Measurements from ENCODE around the gene CHCHD6.

The CHCHD6 gene

GRCh38 chr3:126703512-126704493, at the start of gene CHCHD6:
Gene CHCHD6, plus strand, starts transcription at chr3:126704240. Its CDS starts 73 bp downstream, at chr3:126704313.
- Histone ChIP-seq H3K9me3 (no peaks in the 10 kb centered on the region), H3K4me3 (peak within 1 kb of the TSS; percentile 71 to 99), H3K4me1 (peaks cover 0 to 14% (median 13%) of the 10 kb centered on the region in 4 donors), H3K27ac (peak within 1 kb of the TSS; percentile 60 to 63), H3K36me3 (no peaks in the 10 kb centered on the region), H3K27me3 (peaks cover 0 to 8% of the 10 kb centered on the region in 2 donors)
- DNase-seq = peak; percentile 94 to 95
- intact Hi-C loops (cut with DNase I; ENCODE audit: low total_unique reads) = loop anchor here (10.0 kb wide), 1 partner anchor 281 kb away; the partner anchor contains the start of gene PLXNA1
- TF ChIP-seq, protein P1, sequence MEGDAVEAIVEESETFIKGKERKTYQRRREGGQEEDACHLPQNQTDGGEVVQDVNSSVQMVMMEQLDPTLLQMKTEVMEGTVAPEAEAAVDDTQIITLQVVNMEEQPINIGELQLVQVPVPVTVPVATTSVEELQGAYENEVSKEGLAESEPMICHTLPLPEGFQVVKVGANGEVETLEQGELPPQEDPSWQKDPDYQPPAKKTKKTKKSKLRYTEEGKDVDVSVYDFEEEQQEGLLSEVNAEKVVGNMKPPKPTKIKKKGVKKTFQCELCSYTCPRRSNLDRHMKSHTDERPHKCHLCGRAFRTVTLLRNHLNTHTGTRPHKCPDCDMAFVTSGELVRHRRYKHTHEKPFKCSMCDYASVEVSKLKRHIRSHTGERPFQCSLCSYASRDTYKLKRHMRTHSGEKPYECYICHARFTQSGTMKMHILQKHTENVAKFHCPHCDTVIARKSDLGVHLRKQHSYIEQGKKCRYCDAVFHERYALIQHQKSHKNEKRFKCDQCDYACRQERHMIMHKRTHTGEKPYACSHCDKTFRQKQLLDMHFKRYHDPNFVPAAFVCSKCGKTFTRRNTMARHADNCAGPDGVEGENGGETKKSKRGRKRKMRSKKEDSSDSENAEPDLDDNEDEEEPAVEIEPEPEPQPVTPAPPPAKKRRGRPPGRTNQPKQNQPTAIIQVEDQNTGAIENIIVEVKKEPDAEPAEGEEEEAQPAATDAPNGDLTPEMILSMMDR (IDR thresholded peaks at IDR 0.05) = peak in 1 of 2 experiments; percentile 21

DNA sequence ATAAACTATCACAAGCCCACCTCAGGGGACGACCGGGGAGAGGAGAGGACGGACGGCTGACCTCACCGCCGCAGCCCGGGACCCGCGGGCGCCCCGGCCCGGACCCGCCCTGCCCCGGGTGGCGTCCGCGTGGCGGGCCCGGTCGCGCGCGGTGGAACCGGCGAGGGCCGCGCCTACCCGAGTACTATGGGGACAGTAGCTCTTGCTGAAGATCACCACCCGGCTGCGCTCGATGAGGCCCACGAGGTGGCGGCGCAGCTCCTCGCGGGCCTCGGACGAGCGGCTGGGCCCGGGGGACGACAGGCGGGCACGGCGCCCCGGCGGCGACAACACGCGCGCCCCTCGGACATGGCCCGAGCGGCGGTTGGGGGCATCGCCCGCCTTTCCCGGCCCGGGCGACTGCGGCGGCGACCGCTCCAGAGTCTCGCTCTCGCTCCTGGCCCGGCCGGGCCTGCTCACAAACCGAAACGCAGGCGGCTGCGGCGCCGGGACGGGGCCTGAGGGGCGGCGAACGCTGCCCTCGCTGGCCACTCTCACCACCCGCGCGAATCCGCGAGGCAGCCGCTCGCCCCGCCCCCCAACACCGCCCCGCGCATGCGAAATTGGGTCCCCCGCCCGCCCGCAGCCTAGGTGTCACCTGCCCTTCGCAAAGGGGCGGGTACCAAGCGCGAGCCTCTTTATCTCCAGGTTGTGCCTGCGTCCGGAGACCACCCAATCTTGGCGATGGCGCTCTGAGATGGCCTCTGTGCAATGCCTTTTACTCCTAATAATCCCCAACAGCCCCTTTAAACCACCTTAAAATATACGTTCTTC, 49.3 kb upstream of the CHCHD6 start, which contains the start of gene TXNRD3:
TSS of gene TXNRD3 (minus strand) at position 554 of the 813 bp plus-strand sequence.
- H3K9me3 ChIP-seq = no peaks in the 10 kb centered on the region
- peaks cover 0 to 9% (median 3%) of the 10 kb centered on the region in 4 donors for H3K4me1 ChIP-seq
- TF ChIP-seq, protein P1 (IDR thresholded peaks at IDR 0.05) = peak in 1 of 2 experiments; percentile 4
- intact Hi-C loops (cut with DNase I; ENCODE audit: low total_unique reads) = no loop called here
- DNase-seq = peak; percentile 71 to 88
- H3K27me3 ChIP-seq = peaks cover 0 to 11% of the 10 kb centered on the region in 2 donors
- peak within 1 kb of the TSS; percentile 75 to 94 for H3K4me3 ChIP-seq
- peak within 1 kb of the TSS; percentile 80 to 89 for H3K27ac ChIP-seq
- no peaks in the 10 kb centered on the region for H3K36me3 ChIP-seq

GRCh38 chr3:126655887-126656286, 48.2 kb upstream of the CHCHD6 start:
- peaks cover 0 to 15% of the 10 kb centered on the region in 2 donors for H3K27me3 ChIP-seq
- DNase-seq = no peak
- H3K4me1 ChIP-seq = peaks cover 0 to 9% (median 3%) of the 10 kb centered on the region in 4 donors
- no peaks in the 10 kb centered on the region for H3K36me3 ChIP-seq
- no peak overlapping the region for H3K4me3 ChIP-seq
- no peak overlapping the region for H3K27ac ChIP-seq
- H3K9me3 ChIP-seq = no peaks in the 10 kb centered on the region
- TF ChIP-seq, protein P1 (IDR thresholded peaks at IDR 0.05) = no peak
- intact Hi-C loops (cut with DNase I; ENCODE audit: low total_unique reads) = no loop called here

- H3K9me3 ChIP-seq = no peaks in the 10 kb centered on the region
- no peak overlapping the region for H3K27ac ChIP-seq
- intact Hi-C loops (cut with DNase I; ENCODE audit: low total_unique reads) = no loop called here
- H3K27me3 ChIP-seq = peaks cover 0 to 21% of the 10 kb centered on the region in 2 donors
- DNase-seq = no peak
- no peaks in the 10 kb centered on the region for H3K36me3 ChIP-seq
- TF ChIP-seq, protein P1 (IDR thresholded peaks at IDR 0.05) = no peak
- H3K4me3 ChIP-seq = no peak overlapping the region
- peaks cover 0 to 9% (median 3%) of the 10 kb centered on the region in 4 donors for H3K4me1 ChIP-seq
These were observed 47.5 kb upstream of the CHCHD6 start for GRCh38 chr3:126656371-126657134.

- DNase-seq = no peak
- H3K4me3 ChIP-seq = no peak overlapping the region
These were observed 46.1 kb upstream of the CHCHD6 start for GRCh38 chr3:126657901-126658300.

More at GRCh38 chr3:126657901-126658300, 46.1 kb upstream of the CHCHD6 start:
- peaks cover 0 to 9% (median 3%) of the 10 kb centered on the region in 4 donors for H3K4me1 ChIP-seq
- no peak overlapping the region for H3K27ac ChIP-seq
- H3K9me3 ChIP-seq = no peaks in the 10 kb centered on the region
- peaks cover 0 to 34% of the 10 kb centered on the region in 2 donors for H3K27me3 ChIP-seq
- no peaks in the 10 kb centered on the region for H3K36me3 ChIP-seq
- intact Hi-C loops (cut with DNase I; ENCODE audit: low total_unique reads) = no loop called here
- TF ChIP-seq, protein P1 (IDR thresholded peaks at IDR 0.05) = no peak
